ENCODE results near the gene STRAP.

STRAP gene, protein sequence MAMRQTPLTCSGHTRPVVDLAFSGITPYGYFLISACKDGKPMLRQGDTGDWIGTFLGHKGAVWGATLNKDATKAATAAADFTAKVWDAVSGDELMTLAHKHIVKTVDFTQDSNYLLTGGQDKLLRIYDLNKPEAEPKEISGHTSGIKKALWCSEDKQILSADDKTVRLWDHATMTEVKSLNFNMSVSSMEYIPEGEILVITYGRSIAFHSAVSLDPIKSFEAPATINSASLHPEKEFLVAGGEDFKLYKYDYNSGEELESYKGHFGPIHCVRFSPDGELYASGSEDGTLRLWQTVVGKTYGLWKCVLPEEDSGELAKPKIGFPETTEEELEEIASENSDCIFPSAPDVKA

GRCh38 chr12:15882118-15882971 lies at the start of gene STRAP:
Gene STRAP, plus strand, starts transcription at chr12:15882387. Its CDS starts 321 bp downstream, at chr12:15882708.
- DNase-seq: peak; percentile 95 to 99

- no peak for DNase-seq
Measured at GRCh38 chr12:15834575-15834974, 47.6 kb upstream of the STRAP start.

- DNase-seq: no peak
Measured at GRCh38 chr12:15837141-15837790, 44.9 kb upstream of the STRAP start.

- DNase-seq: peak; percentile 35 to 70
Measured at GRCh38 chr12:15839041-15839440, 43.1 kb upstream of the STRAP start.

- no peak for DNase-seq
Measured at GRCh38 chr12:15839682-15840081, 42.5 kb upstream of the STRAP start.

DNA sequence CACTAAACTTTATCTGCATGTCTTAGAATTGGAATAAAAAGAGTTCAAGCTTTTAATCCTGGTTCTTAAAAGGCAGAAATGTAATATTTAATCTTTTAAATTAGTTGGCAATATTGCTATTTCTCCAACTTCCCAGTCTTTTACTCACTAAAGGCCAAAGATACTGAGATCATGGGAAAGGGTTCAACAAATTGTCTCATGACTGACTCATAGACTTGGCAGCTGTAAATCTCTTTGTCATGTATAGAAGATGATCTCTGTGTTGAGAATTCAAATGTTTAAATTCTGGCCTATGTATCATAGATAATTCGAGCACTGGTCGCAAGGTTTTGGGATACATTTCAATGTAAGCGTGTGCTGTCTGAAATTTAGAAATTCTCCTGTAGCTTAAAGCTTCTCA lies 40.1 kb upstream of the STRAP start:
- DNase-seq: no peak

GRCh38 chr12:15846887-15847286 lies 35.3 kb upstream of the STRAP start:
- no peak for DNase-seq

DNA sequence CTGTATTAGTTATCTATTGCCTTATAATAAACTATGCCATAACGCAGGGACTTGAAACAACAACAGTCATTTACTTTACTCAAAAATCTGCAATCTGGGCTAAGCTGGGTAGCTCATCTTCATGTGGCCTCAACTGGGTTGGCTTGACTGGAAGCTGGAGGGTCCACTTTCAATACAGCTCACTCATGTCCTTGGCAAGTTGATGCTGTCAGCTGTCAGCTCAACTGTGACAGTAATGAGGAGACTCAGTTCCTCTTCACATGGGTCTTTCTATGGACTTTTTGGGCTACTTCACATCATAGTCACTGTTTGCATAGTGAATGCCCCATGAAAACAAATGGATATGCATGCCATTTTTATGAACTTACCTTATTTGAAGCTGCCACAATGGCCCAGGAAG lies 33.6 kb upstream of the STRAP start:
- no peak for DNase-seq

DNA sequence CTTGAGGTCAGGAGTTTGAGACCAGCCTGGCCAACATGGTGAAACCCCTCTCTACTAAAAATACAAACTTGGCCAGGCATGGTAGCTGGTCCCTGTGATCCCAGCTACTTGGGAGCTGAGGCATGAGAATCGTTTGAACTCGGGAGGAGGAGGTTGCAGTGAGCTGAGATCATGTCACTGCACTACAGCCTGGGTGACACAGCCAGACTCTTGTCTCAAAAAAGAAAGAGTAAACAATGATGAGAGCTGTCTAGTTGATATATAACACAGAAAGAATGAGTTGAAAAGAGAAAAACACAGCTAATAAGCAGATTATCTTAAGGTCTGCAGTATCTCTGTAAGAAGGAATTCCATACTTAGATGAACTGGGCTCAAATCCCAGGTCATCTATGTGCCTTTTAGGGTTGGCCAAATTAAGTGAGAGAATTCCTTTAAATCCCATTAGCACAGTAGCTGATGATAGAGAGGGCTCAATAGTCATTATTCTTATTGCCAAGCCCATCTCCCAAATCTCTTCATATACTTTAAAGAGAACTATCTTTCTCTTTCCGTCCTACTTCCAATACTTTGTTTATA lies 31.1 kb upstream of the STRAP start:
- DNase-seq: no peak

DNA sequence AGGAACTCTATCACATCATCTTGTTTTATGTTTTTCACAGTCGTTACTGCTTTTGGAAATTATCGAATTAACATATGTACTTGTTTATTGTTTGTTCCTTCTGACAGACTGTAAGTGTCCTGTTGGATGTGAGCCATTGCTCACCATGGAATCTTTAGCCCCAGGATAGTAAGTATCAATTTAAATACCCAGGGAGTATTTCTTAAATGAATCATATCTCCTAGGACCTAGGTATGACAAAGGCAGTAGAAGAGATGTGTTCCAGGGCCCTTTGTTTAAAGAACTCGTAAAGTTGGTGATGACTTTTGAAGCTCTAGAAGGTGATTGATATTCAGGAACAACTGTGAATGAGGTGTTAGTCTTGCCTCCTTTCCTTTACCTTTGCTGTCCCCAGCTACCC lies 30.3 kb upstream of the STRAP start:
- DNase-seq: no peak

DNA sequence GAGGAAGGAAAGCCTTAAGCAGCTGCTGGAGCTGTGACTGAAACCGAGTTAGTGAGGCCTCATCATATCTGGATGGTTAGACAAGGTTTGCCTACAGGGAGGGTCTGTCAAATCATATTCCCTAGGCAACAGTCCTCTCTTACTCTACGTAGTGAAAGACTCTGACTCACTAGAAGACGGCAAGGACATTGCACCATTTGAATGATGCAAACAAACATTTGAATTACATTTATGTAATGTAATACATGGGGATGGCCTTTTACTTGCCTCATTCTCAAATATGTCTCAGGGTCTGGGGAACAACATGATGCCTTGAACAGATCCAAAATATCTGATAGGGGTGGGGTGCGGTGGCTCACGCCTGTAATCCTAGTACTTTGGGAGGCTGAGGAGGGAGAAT lies 29.8 kb upstream of the STRAP start:
- peak; percentile 15 to 38 for DNase-seq

GRCh38 chr12:15853877-15854276 lies 28.3 kb upstream of the STRAP start:
- DNase-seq: no peak

DNA sequence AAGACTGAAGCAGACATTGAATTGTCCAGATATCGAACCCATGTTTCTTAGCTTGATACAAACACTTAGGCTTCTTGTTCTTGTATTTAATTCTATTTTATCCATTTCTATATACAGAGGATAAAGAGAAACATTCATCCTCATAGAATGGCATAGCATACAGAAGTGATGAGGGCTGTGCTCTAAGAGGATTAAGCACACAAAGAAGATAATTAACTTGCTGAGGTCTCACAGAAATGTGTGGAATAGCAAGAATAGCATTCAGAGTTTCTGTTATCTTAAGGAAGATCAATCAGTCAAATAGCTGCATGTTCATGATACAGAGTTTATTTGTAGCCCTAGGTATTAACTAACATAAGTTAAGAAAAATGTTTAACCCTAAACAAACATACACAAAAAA lies 27.3 kb upstream of the STRAP start:
- DNase-seq: no peak

DNA sequence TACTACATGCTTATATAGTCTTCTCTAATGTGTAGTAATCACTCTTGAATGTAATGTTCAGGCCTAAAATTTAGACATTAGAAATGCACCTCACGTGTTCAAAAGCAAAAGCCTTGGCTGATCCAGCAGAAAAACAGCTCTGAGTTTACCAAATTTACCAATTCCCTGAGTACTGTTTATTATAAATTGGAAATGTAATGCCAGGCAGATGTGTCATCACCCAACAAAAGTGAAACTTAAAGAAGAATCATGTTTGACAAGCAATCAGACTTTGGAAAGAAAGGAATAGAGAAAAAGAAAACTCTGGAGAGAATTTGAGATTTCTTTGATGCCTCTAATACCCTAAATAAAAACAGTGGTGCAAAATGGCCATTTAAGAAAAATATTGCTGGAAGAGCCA lies 26.5 kb upstream of the STRAP start:
- no peak for DNase-seq

GRCh38 chr12:15856097-15856982 lies 25.8 kb upstream of the STRAP start:
- peak; percentile 41 to 90 for DNase-seq

GRCh38 chr12:15858353-15858752 lies 23.8 kb upstream of the STRAP start:
- DNase-seq: no peak

DNA sequence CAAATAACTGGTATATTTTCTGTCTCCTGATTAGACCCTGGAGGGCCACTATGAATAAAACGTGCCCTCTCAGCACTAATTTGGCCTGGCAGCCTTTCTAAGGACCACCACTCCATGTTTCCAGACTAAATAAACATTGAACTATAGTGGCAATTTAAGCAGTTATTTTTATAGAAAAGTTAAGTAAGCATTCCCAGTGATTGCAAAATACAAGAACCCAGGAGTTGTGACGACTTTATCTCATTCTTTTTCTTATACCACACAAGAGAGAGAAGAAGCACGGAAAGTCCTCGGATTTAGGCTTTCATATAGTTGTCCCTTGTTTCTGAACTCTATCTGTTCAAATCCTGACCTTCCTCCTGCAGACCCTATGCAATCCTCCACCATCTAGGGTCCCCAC lies 23.1 kb upstream of the STRAP start:
- DNase-seq: no peak

DNA sequence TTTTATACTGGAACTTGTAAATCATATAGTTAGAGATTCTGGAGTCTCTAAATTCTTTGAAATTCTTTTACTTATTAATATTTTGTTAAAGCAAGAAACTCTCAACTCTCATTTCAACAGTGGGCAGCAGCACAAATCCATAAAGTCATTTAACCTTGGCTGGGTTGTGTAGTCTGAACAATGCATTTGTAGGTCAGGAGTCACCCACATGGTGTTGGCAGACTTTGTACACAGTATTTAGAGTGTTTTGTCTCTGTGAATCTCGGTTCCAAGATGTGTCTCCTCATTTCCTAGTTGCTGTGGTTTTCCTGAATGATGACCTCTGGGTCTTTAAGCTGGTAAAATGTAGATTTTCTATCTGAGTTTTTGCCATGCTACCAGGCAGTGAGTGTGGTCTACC lies 20.8 kb upstream of the STRAP start:
- no peak for DNase-seq

DNA sequence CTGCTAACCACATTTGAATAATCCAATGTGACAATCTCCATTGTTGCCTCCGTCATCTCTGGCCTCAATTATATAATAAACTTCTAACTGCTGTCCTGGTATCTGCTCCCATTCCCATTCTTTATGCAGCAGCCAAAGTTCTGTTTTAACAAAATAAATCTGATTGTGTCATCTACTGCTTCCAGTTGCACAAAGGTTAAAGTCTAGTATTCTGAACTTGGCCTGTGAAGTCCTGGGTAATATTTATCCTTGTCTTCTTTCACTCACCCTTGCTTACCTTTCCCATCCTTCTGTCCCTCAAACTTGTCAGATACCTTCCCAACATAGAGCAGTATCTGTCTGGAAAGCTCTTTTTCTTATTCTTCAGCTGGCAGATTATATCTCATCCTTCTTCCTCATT lies 19.3 kb upstream of the STRAP start:
- DNase-seq: no peak

DNA sequence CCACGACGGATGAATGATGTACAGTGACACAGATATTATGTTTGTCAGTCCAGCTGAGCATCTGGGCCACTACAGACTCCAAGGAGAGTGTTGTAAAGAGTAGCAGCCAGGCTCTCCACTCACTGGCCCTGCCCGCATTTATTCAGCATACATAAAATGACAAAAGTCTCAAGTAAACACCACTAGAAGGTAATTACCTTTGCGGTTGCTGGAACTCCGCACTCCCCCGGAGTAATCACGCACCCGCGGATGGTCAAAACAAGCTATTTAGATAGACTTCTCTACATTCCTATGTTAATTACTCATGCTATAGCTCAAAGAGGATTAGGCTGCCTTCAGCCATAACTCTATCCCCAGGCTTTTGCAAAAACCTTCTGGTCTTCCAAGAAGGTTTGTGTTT lies 18.8 kb upstream of the STRAP start:
- DNase-seq: no peak

- DNase-seq: peak; percentile 60 to 62
Measured at GRCh38 chr12:15863984-15864383, 18.2 kb upstream of the STRAP start.

GRCh38 chr12:15868186-15868585 lies 14.0 kb upstream of the STRAP start:
- no peak for DNase-seq

Data from inflammatory macrophage treated with lipopolysaccharide for 1 hour (primary cell).